ENCODE results near the gene EYA2. TPM values are rescaled to one million over a fixed set of nuclear protein-coding genes. Genes with fewer than 3 reads are reported as not detected.
"Not testable (repeated sequence)": the region's sequence is repeated elsewhere in the genome, so short reads cannot be mapped to it uniquely, and the experiment has no call there.

Gene EYA2
- polyA plus RNA-seq, 4 donors = 0.50 to 0.70 TPM; not detected in 2

GRCh38 chr20:46959081-46959692, 64.5 kb downstream of the EYA2 start:
- 68 to 84% (median 71%) methylated on average over 13 of the region's 13 CpGs for WGBS, 3 donors
- Histone ChIP-seq H3K9me3 (ENCODE audit: control insufficient read depth in 2 of 2, insufficient read depth in 1 of 2, low read depth in 1 of 2, low read length in 1 of 2) (no peaks in the 10 kb centered on the region), H3K27me3 (ENCODE audit: control insufficient read depth in 3 of 3, insufficient read depth in 3 of 3, low read length in 3 of 3) (no peaks in the 10 kb centered on the region), H3K36me3 (ENCODE audit: control insufficient read depth in 3 of 3, insufficient read depth in 2 of 3, low read depth in 1 of 3, low read length in 3 of 3) (no peaks in the 10 kb centered on the region), H3K27ac (ENCODE audit: low read depth in 1 of 3, low read length in 2 of 3) (no peak overlapping the region), H3K4me1 (ENCODE audit: control insufficient read depth in 3 of 3, insufficient read depth in 2 of 3, low read depth in 1 of 3, low read length in 2 of 3) (no peaks in the 10 kb centered on the region), H3K4me3 (ENCODE audit: low read depth in 1 of 3, low read length in 3 of 3) (no peak overlapping the region)
- FAIRE-seq (no peak), DNase-seq (no peak)

- DNase-seq (no peak), FAIRE-seq (no peak)
- no peaks in the 10 kb centered on the region for H3K9me3 ChIP-seq (ENCODE audit: control insufficient read depth in 2 of 2, insufficient read depth in 1 of 2, low read depth in 1 of 2, low read length in 1 of 2)
- H3K36me3 ChIP-seq (ENCODE audit: control insufficient read depth in 3 of 3, insufficient read depth in 2 of 3, low read depth in 1 of 3, low read length in 3 of 3) = no peaks in the 10 kb centered on the region
- H3K27me3 ChIP-seq (ENCODE audit: control insufficient read depth in 3 of 3, insufficient read depth in 3 of 3, low read length in 3 of 3) = no peaks in the 10 kb centered on the region
- H3K4me3 ChIP-seq (ENCODE audit: low read depth in 1 of 3, low read length in 3 of 3) = no peak overlapping the region
- WGBS, 3 donors = 78 to 84% (median 80%) methylated on average over 9 of the region's 9 CpGs
- no peak overlapping the region for H3K27ac ChIP-seq (ENCODE audit: low read depth in 1 of 3, low read length in 2 of 3)
- H3K4me1 ChIP-seq (ENCODE audit: control insufficient read depth in 3 of 3, insufficient read depth in 2 of 3, low read depth in 1 of 3, low read length in 2 of 3) = no peaks in the 10 kb centered on the region
These were observed 65.2 kb downstream of the EYA2 start for GRCh38 chr20:46959821-46960220.

GRCh38 chr20:46960536-46960935, 65.9 kb downstream of the EYA2 start:
- WGBS, 3 donors = 67 to 86% (median 78%) methylated on average over 11 of the region's 11 CpGs
- Histone ChIP-seq H3K27ac (ENCODE audit: low read depth in 1 of 3, low read length in 2 of 3) (no peak overlapping the region), H3K4me3 (ENCODE audit: low read depth in 1 of 3, low read length in 3 of 3) (no peak overlapping the region), H3K27me3 (ENCODE audit: control insufficient read depth in 3 of 3, insufficient read depth in 3 of 3, low read length in 3 of 3) (no peaks in the 10 kb centered on the region), H3K4me1 (ENCODE audit: control insufficient read depth in 3 of 3, insufficient read depth in 2 of 3, low read depth in 1 of 3, low read length in 2 of 3) (no peaks in the 10 kb centered on the region), H3K9me3 (ENCODE audit: control insufficient read depth in 2 of 2, insufficient read depth in 1 of 2, low read depth in 1 of 2, low read length in 1 of 2) (no peaks in the 10 kb centered on the region), H3K36me3 (ENCODE audit: control insufficient read depth in 3 of 3, insufficient read depth in 2 of 3, low read depth in 1 of 3, low read length in 3 of 3) (no peaks in the 10 kb centered on the region)
- FAIRE-seq = no peak
- no peak for DNase-seq

GRCh38 chr20:46961968-46962367, 67.3 kb downstream of the EYA2 start:
- H3K4me3 ChIP-seq (ENCODE audit: low read depth in 1 of 3, low read length in 3 of 3); H3K27me3 ChIP-seq (ENCODE audit: control insufficient read depth in 3 of 3, insufficient read depth in 3 of 3, low read length in 3 of 3); FAIRE-seq; H3K27ac ChIP-seq (ENCODE audit: low read depth in 1 of 3, low read length in 2 of 3); H3K9me3 ChIP-seq (ENCODE audit: control insufficient read depth in 2 of 2, insufficient read depth in 1 of 2, low read depth in 1 of 2, low read length in 1 of 2); H3K36me3 ChIP-seq (ENCODE audit: control insufficient read depth in 3 of 3, insufficient read depth in 2 of 3, low read depth in 1 of 3, low read length in 3 of 3); H3K4me1 ChIP-seq (ENCODE audit: control insufficient read depth in 3 of 3, insufficient read depth in 2 of 3, low read depth in 1 of 3, low read length in 2 of 3); DNase-seq: not testable (repeated sequence)
- WGBS, 3 donors = 86 to 92% (median 91%) methylated on average over 4 of the region's 4 CpGs

- WGBS, 3 donors = 73 to 75% (median 74%) methylated on average over 11 of the region's 11 CpGs
- no peak for FAIRE-seq
These were observed 68.0 kb downstream of the EYA2 start for GRCh38 chr20:46962452-46963195.

GRCh38 chr20:46963196-46963529, 68.5 kb downstream of the EYA2 start:
- Histone ChIP-seq H3K27ac (ENCODE audit: low read depth in 1 of 3, low read length in 2 of 3) (no peak overlapping the region), H3K9me3 (ENCODE audit: control insufficient read depth in 2 of 2, insufficient read depth in 1 of 2, low read depth in 1 of 2, low read length in 1 of 2) (no peaks in the 10 kb centered on the region), H3K4me1 (ENCODE audit: control insufficient read depth in 3 of 3, insufficient read depth in 2 of 3, low read depth in 1 of 3, low read length in 2 of 3) (no peaks in the 10 kb centered on the region), H3K4me3 (ENCODE audit: low read depth in 1 of 3, low read length in 3 of 3) (no peak overlapping the region), H3K36me3 (ENCODE audit: control insufficient read depth in 3 of 3, insufficient read depth in 2 of 3, low read depth in 1 of 3, low read length in 3 of 3) (no peaks in the 10 kb centered on the region), H3K27me3 (ENCODE audit: control insufficient read depth in 3 of 3, insufficient read depth in 3 of 3, low read length in 3 of 3) (no peaks in the 10 kb centered on the region)
- WGBS, 3 donors = 59 to 77% (median 68%) methylated on average over 3 of the region's 3 CpGs
- DNase-seq (no peak), FAIRE-seq (no peak)

More at GRCh38 chr20:46962452-46963195, 68.0 kb downstream of the EYA2 start:
- H3K27ac ChIP-seq (ENCODE audit: low read depth in 1 of 3, low read length in 2 of 3) = no peak overlapping the region
- no peaks in the 10 kb centered on the region for H3K36me3 ChIP-seq (ENCODE audit: control insufficient read depth in 3 of 3, insufficient read depth in 2 of 3, low read depth in 1 of 3, low read length in 3 of 3)
- H3K9me3 ChIP-seq (ENCODE audit: control insufficient read depth in 2 of 2, insufficient read depth in 1 of 2, low read depth in 1 of 2, low read length in 1 of 2) = no peaks in the 10 kb centered on the region
- no peak for DNase-seq
- no peak overlapping the region for H3K4me3 ChIP-seq (ENCODE audit: low read depth in 1 of 3, low read length in 3 of 3)
- H3K4me1 ChIP-seq (ENCODE audit: control insufficient read depth in 3 of 3, insufficient read depth in 2 of 3, low read depth in 1 of 3, low read length in 2 of 3) = no peaks in the 10 kb centered on the region
- H3K27me3 ChIP-seq (ENCODE audit: control insufficient read depth in 3 of 3, insufficient read depth in 3 of 3, low read length in 3 of 3) = no peaks in the 10 kb centered on the region

GRCh38 chr20:46963758-46964617, 69.3 kb downstream of the EYA2 start:
- H3K9me3 ChIP-seq (ENCODE audit: control insufficient read depth in 2 of 2, insufficient read depth in 1 of 2, low read depth in 1 of 2, low read length in 1 of 2) = no peaks in the 10 kb centered on the region
- no peaks in the 10 kb centered on the region for H3K36me3 ChIP-seq (ENCODE audit: control insufficient read depth in 3 of 3, insufficient read depth in 2 of 3, low read depth in 1 of 3, low read length in 3 of 3)
- DNase-seq (no peak), FAIRE-seq (no peak)
- no peaks in the 10 kb centered on the region for H3K27me3 ChIP-seq (ENCODE audit: control insufficient read depth in 3 of 3, insufficient read depth in 3 of 3, low read length in 3 of 3)
- no peaks in the 10 kb centered on the region for H3K4me1 ChIP-seq (ENCODE audit: control insufficient read depth in 3 of 3, insufficient read depth in 2 of 3, low read depth in 1 of 3, low read length in 2 of 3)
- H3K4me3 ChIP-seq (ENCODE audit: low read depth in 1 of 3, low read length in 3 of 3) = no peak overlapping the region
- H3K27ac ChIP-seq (ENCODE audit: low read depth in 1 of 3, low read length in 2 of 3) = no peak overlapping the region
- WGBS, 3 donors = 62 to 76% (median 65%) methylated on average over 13 of the region's 13 CpGs

- Histone ChIP-seq H3K9me3 (ENCODE audit: control insufficient read depth in 2 of 2, insufficient read depth in 1 of 2, low read depth in 1 of 2, low read length in 1 of 2) (no peaks in the 10 kb centered on the region), H3K27ac (ENCODE audit: low read depth in 1 of 3, low read length in 2 of 3) (no peak overlapping the region), H3K36me3 (ENCODE audit: control insufficient read depth in 3 of 3, insufficient read depth in 2 of 3, low read depth in 1 of 3, low read length in 3 of 3) (no peaks in the 10 kb centered on the region), H3K27me3 (ENCODE audit: control insufficient read depth in 3 of 3, insufficient read depth in 3 of 3, low read length in 3 of 3) (no peaks in the 10 kb centered on the region), H3K4me1 (ENCODE audit: control insufficient read depth in 3 of 3, insufficient read depth in 2 of 3, low read depth in 1 of 3, low read length in 2 of 3) (no peaks in the 10 kb centered on the region), H3K4me3 (ENCODE audit: low read depth in 1 of 3, low read length in 3 of 3) (no peak overlapping the region)
- DNase-seq = no peak
- 88 to 90% (median 88%) methylated on average over 17 of the region's 17 CpGs for WGBS, 3 donors
- no peak for FAIRE-seq
These were observed 70.2 kb downstream of the EYA2 start for GRCh38 chr20:46964618-46965455.

All from small intestine (tissue), 7 donors.